ENCODE measurements around the gene MRPS18A.

Gene MRPS18A

DNA sequence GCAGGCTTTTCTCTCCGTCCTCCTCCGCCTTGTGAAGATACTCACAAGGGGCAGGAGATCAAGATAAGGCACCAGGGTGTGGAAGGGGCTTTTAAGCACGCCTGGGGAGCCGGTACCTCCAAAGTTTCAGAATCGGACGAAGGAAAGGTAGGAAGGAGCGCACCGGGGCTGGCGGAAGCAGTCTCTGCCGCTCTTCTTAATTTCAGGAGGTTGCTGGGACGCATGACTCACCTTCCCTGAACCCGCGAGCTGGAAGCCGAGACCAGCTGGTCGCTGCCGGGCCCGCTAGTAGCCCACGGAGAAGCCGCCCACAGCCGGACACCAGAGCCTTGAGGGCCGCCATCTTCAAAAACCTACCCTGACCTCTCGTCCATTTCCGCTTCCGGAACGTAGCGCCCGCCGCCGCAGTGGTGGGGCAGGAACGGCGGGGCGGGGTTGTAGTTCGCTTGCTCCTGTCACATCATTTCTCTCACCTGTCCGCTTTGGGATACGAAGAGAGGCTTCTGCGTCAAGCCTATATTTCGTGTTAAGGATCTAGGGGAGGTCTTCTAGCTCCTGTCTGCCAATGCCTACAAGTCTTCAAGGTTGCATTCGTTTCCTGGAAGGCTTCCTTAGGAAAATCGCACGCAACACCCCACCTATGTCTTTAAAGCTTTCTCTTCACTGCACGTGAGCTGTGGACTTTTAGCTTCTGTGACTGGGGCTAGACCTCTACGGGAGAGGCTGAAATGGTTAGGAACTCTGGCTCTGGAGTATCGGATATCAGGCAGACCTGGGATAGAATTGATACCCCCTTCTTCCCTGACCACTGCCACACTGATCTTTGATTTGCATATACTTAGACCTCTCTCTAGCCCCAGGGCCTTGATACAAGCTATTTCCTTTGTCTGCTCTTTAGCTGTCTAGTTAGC is at the start of gene MRPS18A:
Gene MRPS18A, minus strand, starts transcription at position 355 of the 911 bp plus-strand sequence. Its CDS starts 12 bp downstream, at position 343.
- peak; percentile 83 for DNase-seq (ENCODE audit: low spot score)

- DNase-seq (ENCODE audit: low spot score): peak; percentile 29
Measured at GRCh38 chr6:43736844-43737243, 49.3 kb upstream of the MRPS18A start.

DNA sequence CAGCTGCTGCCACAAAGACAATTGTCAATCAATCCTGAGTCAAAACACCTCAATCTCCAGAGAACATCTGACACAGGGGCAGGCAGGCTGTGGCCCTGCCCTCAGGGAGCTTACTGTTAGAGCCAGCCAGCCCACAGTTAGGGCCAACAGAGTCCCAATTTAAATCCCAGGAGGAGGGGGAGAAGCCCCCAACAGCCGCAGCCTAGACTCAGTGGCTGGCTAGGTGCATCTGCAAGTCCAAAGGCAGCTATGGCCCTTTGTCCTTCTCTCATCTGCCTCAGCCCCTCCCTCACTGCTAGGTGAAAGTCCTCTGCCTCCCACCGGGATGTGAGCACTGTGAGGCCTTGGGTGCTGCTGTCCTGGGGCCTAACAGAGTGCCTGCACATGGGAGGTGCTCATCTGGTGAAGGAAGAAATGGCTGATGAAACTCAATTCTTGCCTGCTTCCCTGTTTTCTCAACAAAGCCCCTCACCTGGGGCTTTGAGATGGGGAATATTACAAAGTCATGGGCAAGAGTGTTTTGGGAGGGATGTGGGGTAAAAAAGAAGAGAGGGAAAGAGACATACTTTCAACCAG is 48.7 kb upstream of the MRPS18A start:
- peak; percentile 14 for DNase-seq (ENCODE audit: low spot score)

GRCh38 chr6:43735642-43736199 is 48.1 kb upstream of the MRPS18A start:
- DNase-seq (ENCODE audit: low spot score): peak; percentile 29

DNA sequence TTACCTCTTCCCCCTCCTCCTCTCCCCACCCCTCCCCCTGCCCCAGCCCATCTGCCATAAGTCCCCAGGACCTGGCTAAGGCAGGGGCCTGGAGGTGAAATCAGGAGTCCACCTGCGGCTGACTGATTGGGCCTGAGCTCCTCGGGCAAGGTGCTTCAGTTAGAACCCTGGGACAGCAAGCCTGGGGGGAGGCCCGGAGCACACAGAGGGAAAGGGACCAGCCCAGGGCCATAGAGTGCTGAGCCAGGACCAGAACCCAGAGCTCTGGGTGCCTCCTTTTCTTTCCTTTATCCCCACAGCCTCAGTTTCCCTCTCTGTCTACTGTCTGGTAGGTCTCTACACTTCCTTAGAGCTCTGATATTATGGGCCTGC is 46.7 kb upstream of the MRPS18A start:
- no peak for DNase-seq (ENCODE audit: low spot score)

- peak; percentile 39 for DNase-seq (ENCODE audit: low spot score)
Measured at GRCh38 chr6:43733471-43734293, 46.1 kb upstream of the MRPS18A start.

GRCh38 chr6:43730634-43731033 is 43.0 kb upstream of the MRPS18A start:
- DNase-seq (ENCODE audit: low spot score): no peak

- peak; percentile 3 for DNase-seq (ENCODE audit: low spot score)
Measured at GRCh38 chr6:43729537-43729936, 41.9 kb upstream of the MRPS18A start.

GRCh38 chr6:43728586-43728985 is 41.0 kb upstream of the MRPS18A start:
- DNase-seq (ENCODE audit: low spot score): no peak

- no peak for DNase-seq (ENCODE audit: low spot score)
Measured at GRCh38 chr6:43727634-43728033, 40.0 kb upstream of the MRPS18A start.

DNA sequence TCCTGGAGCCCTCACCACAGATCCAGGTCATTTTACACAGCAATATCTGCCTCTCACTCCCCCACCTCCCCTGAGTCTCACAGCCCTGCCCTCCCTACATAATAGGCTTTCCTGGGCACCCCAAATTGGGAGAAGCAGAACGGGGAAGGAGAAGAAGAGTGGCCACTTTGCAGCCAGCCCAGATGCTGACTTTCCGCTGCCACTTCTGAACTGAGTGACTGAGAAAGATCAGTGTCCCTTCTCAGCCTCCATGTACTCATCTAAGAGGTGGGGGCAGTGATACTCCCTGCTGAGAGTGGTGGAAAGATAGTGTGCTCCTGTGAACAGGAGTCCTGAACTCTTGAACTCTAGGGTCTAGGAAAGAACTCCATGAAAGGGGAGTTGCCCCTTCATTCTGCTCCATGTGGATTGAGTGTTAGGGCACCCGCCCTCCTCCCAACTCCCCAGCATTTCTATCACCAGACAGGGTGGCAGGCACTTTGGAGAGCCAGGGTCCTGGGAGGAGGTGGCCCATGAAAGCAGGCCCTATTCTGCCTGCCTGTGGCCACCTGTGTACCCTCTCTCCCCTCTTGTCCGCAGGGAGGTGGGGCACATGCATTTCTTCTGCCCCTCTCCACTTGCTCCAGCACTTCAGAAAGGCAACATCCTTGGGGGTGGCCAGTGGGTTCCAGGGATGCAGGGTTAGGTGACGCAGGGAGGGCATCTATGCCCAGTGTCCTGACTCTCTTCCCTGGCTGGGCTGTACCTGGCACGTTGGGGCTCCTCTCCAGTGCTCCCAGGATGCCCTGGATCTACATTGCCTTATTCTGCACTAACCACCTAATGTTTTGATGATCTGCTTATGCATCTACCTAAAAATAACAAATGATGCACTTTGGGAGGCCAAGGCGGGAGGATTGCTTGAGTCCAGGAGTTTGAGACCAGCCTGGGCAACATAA is 38.3 kb upstream of the MRPS18A start:
- DNase-seq (ENCODE audit: low spot score): no peak

DNA sequence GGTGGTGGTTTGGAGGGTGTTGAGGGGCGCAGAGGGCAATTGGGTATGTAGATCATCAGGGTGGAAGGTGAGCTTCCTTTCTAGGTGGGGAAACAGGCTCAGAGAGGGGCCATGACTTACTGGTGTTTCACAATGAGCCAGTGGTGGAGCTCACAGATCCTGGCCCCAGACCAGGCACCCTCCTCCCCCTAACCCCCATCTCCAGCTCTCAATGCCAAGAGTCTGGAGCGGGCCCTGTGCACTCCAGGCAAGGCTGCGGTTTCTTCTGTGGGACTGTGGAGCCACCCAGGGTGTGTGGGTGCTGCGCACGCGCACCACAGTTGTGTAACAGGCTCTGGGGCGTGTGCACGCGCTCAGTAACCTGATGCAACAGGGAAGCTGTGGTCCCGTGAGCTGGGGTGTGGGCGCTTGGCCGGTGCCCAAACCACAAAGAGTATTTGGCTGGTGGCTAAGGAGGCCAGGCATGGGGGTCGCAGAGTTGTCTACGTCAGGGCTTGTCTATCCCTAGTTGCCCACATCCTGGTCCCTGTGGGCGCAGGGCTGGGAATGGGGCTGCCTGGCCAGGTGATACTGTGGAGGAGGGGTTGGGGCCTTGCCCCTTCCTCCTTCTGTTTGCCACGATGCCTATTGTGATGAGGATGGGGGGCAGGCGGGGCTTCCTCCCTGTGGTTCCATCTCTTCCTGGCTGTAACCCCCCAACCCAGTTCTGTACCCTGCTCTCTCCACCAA is 37.5 kb upstream of the MRPS18A start:
- DNase-seq (ENCODE audit: low spot score): no peak

DNA sequence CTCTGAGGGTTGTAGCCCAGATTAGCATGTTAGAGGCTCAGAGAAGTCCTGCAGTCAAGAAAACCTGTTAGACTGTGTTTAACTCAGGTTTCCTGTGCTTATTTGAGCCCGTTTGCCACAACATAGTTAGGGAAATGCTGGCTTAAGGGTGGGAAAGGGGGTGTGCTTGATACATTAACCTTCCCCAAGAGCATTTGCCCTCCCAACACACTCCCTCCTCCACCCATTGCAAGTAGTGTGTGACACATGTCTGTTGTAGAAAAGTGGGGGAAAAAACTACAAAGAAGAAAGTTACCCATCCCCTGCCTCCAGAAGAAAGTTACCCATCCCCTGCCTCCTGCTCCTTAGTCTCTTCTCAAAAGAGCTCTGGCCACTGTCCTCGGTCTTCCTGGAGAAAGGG is 36.8 kb upstream of the MRPS18A start:
- DNase-seq (ENCODE audit: low spot score): no peak

DNA sequence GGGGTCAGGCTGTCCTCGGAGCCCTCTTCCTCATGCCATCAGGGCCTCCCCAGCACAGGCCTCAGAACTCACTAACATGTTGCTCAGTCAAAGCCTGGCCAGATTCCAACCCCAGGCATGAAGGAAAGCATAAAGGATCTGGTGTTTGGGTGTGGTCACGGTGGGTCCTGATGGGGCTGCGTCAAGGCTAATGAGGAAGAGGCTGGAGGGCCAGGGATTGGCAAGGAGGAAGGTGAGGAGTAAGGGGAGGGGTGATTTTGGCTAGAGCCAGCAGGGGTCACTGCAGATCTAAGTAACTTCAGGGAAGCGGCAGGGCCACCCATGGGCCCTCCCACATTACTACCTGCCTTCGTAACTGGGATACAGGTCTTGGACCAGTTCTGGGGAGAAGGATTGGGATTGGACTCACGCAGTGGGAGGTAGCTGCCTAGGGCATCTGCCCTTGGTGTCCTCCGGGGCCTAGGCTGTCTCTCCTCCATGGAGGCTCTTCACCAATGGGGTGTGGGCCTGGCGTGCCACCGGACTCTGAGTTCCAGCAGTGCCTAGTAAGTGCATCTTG is 36.2 kb upstream of the MRPS18A start:
- DNase-seq (ENCODE audit: low spot score): peak; percentile 82

GRCh38 chr6:43722920-43723545 is 35.4 kb upstream of the MRPS18A start:
- DNase-seq (ENCODE audit: low spot score): no peak

- no peak for DNase-seq (ENCODE audit: low spot score)
Measured at GRCh38 chr6:43720999-43721398, 33.4 kb upstream of the MRPS18A start.

- no peak for DNase-seq (ENCODE audit: low spot score)
Measured at GRCh38 chr6:43719511-43719910, 31.9 kb upstream of the MRPS18A start.

DNA sequence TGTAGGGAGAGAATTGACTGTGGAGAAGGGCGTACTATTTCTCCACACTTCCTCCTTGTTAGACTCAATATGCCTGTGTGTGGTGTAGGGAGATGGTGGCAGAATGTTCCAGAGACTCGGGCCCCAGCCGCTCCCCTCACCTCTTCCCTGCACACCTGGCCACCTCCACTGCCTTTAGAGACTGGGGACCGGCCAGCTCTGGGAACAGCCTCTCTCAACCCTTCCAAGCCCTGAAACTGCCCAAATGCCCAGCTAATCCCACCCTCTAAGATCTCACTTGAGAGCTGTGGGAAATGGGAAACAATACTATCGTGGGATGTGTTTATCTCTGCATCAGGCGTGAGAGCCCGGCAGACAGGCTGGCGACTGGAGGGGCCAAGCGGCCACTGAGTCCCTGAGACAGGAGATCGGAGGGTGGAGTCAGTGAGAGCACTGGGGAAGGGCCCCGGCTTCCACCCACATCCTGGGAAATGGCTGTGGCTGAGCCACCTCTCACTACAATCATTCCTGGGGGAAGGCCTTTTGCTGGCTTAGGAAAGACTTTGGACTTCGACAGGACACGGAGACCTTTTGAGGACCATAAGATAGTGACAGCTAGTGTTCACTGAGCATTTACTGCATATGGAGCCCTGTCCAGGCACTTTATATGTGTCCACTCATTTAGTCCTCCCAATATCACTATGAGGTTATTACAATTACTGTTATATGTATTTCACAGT is 31.0 kb upstream of the MRPS18A start:
- no peak for DNase-seq (ENCODE audit: low spot score)

GRCh38 chr6:43717822-43718221 is 30.2 kb upstream of the MRPS18A start:
- no peak for DNase-seq (ENCODE audit: low spot score)
